SK-N-SH (cell line): ENCODE results near the gene BCAS3. TPM values are rescaled to one million over a fixed set of nuclear protein-coding genes. Genes with fewer than 3 reads are reported as not detected.

Experiments used
- CTCF ChIA-PET: fragments of 300-600, 350-600 bp; formaldehyde crosslinking; extraction: SDS; loops from one replicate; lab custom pipeline; 2021; lab: Yijun Ruan, JAX
- POLR2A ChIA-PET: fragments of 350-600 bp; sonication (Branson Sonifier 250); formaldehyde crosslinking; extraction: SDS; loops from one replicate; lab custom pipeline; 2020; ENCODE audit warnings: antibody characterized with exemption, inconsistent platforms; lab: Yijun Ruan, JAX
- DNase-seq: peaks from one replicate; pipeline ENCODE4 v3.0.0; 2012
- H2AFZ ChIP-seq: fragments of 200-600 bp; sonication (generic); 2 replicates; pipeline ENCODE4 v1.8.1; 2016; ENCODE audit warnings: antibody characterized with exemption, mild to moderate bottlenecking, low read depth
- H3F3A ChIP-seq: fragments of 200-600 bp; sonication (generic); replicated peaks from 2 replicates; pipeline ENCODE3; 2016; ENCODE audit warnings: antibody characterized with exemption, mild to moderate bottlenecking; ENCODE audit not compliant: insufficient read depth
- H3K27ac ChIP-seq, 2 experiments: fragments of 200-500 bp in 1 of 2; fragments of 200-600 bp in 1 of 2; sonication (Bioruptor generic) in 1 of 2; sonication (generic), shearing (Covaris generic) in 1 of 2; 2 replicates each; pipeline versions ENCODE4 v1.5.1 to v1.6.1; 2014 to 2016; ENCODE audit warnings: low read depth in 2 of 2, inconsistent platforms in 1 of 2, low read length in 1 of 2, mild to moderate bottlenecking in 1 of 2, mixed read lengths in 1 of 2
- H3K27me3 ChIP-seq: fragments of 200-600 bp; sonication (generic), shearing (Covaris generic); 2 replicates; pipeline ENCODE4 v1.6.1; 2016; ENCODE audit warnings: mixed run types; ENCODE audit not compliant: insufficient read depth
- H3K36me3 ChIP-seq, 2 experiments: fragments of 200-500 bp in 1 of 2; fragments of 200-600 bp in 1 of 2; sonication (Bioruptor generic) in 1 of 2; sonication (generic) in 1 of 2; replicated peaks in 1 of 2; 2 replicates each; pipeline versions ENCODE3 to v1.5.1; 2014 to 2016; ENCODE audit warnings: low read length in 1 of 2, mild to moderate bottlenecking in 1 of 2; ENCODE audit not compliant: insufficient read depth in 2 of 2, control insufficient read depth in 1 of 2
- H3K4me1 ChIP-seq, 2 experiments: fragments of 200-500 bp in 1 of 2; fragments of 200-600 bp in 1 of 2; sonication (Bioruptor generic) in 1 of 2; sonication (generic), shearing (Covaris generic) in 1 of 2; 2 replicates each; pipeline versions ENCODE4 v1.5.1 to v1.6.1; 2014 to 2016; ENCODE audit warnings: low read depth in 1 of 2, low read length in 1 of 2, mixed run types in 1 of 2; ENCODE audit not compliant: insufficient read depth in 2 of 2, control insufficient read depth in 1 of 2
- H3K4me2 ChIP-seq: fragments of 200-600 bp; sonication (generic), shearing (Covaris generic); 2 replicates; pipeline ENCODE4 v1.6.1; 2017; ENCODE audit warnings: mixed run types
- H3K4me3 ChIP-seq, 2 experiments: fragments of 200-500 bp in 1 of 2; fragments of 200-600 bp in 1 of 2; sonication (Bioruptor generic) in 1 of 2; sonication (generic), shearing (Covaris generic) in 1 of 2; 2 replicates each; pipeline versions ENCODE4 v1.5.1 to v1.8.1; 2014 to 2016; ENCODE audit warnings: low read depth in 2 of 2, inconsistent platforms in 1 of 2, low read length in 1 of 2, mild to moderate bottlenecking in 1 of 2, mixed read lengths in 1 of 2, moderate library complexity in 1 of 2
- H3K79me2 ChIP-seq: fragments of 200-600 bp; sonication (generic); 2 replicates; pipeline ENCODE4 v1.8.1; 2017; ENCODE audit warnings: mild to moderate bottlenecking; ENCODE audit not compliant: insufficient read depth
- H3K9ac ChIP-seq: fragments of 200-600 bp; sonication (generic); 2 replicates; pipeline ENCODE4 v1.6.1; 2017; ENCODE audit warnings: mixed run types
- H3K9me2 ChIP-seq: fragments of 200-600 bp; sonication (generic); 2 replicates; pipeline ENCODE4 v1.6.1; 2017; ENCODE audit warnings: mixed run types
- H3K9me3 ChIP-seq: fragments of 200-600 bp; sonication (generic); 2 replicates; pipeline ENCODE4 v1.6.1; 2017; ENCODE audit warnings: mixed run types, mild to moderate bottlenecking, moderate library complexity
- H4K20me1 ChIP-seq: fragments of 200-600 bp; sonication (generic); 2 replicates; pipeline ENCODE4 v1.6.1; 2017; ENCODE audit warnings: mild to moderate bottlenecking, mixed run types; ENCODE audit not compliant: insufficient read depth
- CTCF ChIP-seq: fragments of 200-600 bp; sonication (generic); IDR thresholded peaks from 2 replicates; pipeline ENCODE4 v1.6.1; 2017; ENCODE audit warnings: antibody characterized with exemption, mild to moderate bottlenecking, moderate library complexity
- ELF1 ChIP-seq: IDR thresholded peaks from 2 replicates; pipeline ENCODE4 v1.4.0; 2012
- EP300 ChIP-seq, 2 experiments: IDR thresholded peaks; 2 replicates each; pipeline versions ENCODE4 v1.4.0 to v1.6.1; 2012; ENCODE audit warnings: borderline replicate concordance in 1 of 2, low read depth in 1 of 2, low read length in 1 of 2
- FOSL2 ChIP-seq: IDR thresholded peaks from 2 replicates; pipeline ENCODE4 v1.4.0; 2012; ENCODE audit warnings: low read depth, mild to moderate bottlenecking, moderate library complexity, borderline replicate concordance
- FOXM1 ChIP-seq: IDR thresholded peaks from 2 replicates; pipeline ENCODE4 v1.4.0; 2012; ENCODE audit warnings: low read depth, mild to moderate bottlenecking
- GABPA ChIP-seq: IDR thresholded peaks from 2 replicates; pipeline ENCODE4 v1.4.0; 2012; ENCODE audit warnings: low read depth, mild to moderate bottlenecking
- GATA2 ChIP-seq: sonication (generic); formaldehyde crosslinking; IDR thresholded peaks from 2 replicates; pipeline ENCODE4 v1.5.0; 2020; ENCODE audit warnings: mild to moderate bottlenecking, missing genetic modification reagents
- MEF2A ChIP-seq: IDR thresholded peaks from 2 replicates; pipeline ENCODE4 v1.4.0; 2012; ENCODE audit warnings: low read depth, borderline replicate concordance
- MXI1 ChIP-seq: IDR thresholded peaks from 2 replicates; pipeline ENCODE4 v1.6.1; 2012; ENCODE audit warnings: mild to moderate bottlenecking, low read depth, low read length, improper control_type of control experiment
- NFIC ChIP-seq: IDR thresholded peaks from 2 replicates; pipeline ENCODE4 v1.4.0; 2012; ENCODE audit warnings: borderline replicate concordance
- POLR2AphosphoS5 ChIP-seq: IDR thresholded peaks from 2 replicates; pipeline ENCODE4 v1.6.1; 2012; ENCODE audit warnings: low read depth, low read length
- RCOR1 ChIP-seq: fragments of 150-350 bp; IDR thresholded peaks from 2 replicates; pipeline ENCODE4 v1.6.1; 2017; ENCODE audit warnings: antibody characterized with exemption, low read length
- SMC3 ChIP-seq: IDR thresholded peaks from 2 replicates; pipeline ENCODE4 v1.6.1; 2012; ENCODE audit warnings: low read depth, low read length, improper control_type of control experiment
- TAF1 ChIP-seq: IDR thresholded peaks from 2 replicates; pipeline ENCODE4 v1.6.1; 2012; ENCODE audit warnings: low read depth, mild to moderate bottlenecking, low read length, moderate library complexity, borderline replicate concordance
- TEAD4 ChIP-seq: IDR thresholded peaks from 2 replicates; pipeline ENCODE4 v1.4.0; 2012; ENCODE audit warnings: mild to moderate bottlenecking, borderline replicate concordance; ENCODE audit not compliant: insufficient read depth
- USF1 ChIP-seq: IDR thresholded peaks from 2 replicates; pipeline ENCODE4 v1.4.0; 2012; ENCODE audit warnings: low read depth, borderline replicate concordance
- WGBS: methylation state at CpG from one replicate; pipeline ENCODE4 v1.1.6; 2017; ENCODE audit warnings: low lambda C conversion rate; 5-methylcytosine and 5-hydroxymethylcytosine counted together
- polyA plus RNA-seq, 3 experiments: library from polyadenylated mRNA; depleted of rRNA; stranded (reverse); fragments of >200 nt; gene quantifications; 2 replicates each; pipeline ENCODE4 v1.2.3, GENCODE V29; 2012

The BCAS3 gene
- polyA plus RNA-seq, 1 of the 3 experiments (the other 2 are of a cell fraction): 5.9 TPM

GRCh38 chr17:61178284-61178683, 500.6 kb downstream of the BCAS3 start (continued):
- no peak for TF ChIP-seq MEF2A

- H3K4me2 ChIP-seq: no peak overlapping the region
- H3K9ac ChIP-seq: no peak overlapping the region
- DNase-seq: no peak
- TF ChIP-seq ELF1: no peak
- no peak for TF ChIP-seq USF1
- no peak for TF ChIP-seq EP300 (IDR thresholded peaks at IDR 0.05; ENCODE audit: borderline replicate concordance in 1 of 2, low read depth in 1 of 2, low read length in 1 of 2)
- no peak for TF ChIP-seq NFIC
- no peak for TF ChIP-seq TEAD4
- no peak for TF ChIP-seq FOSL2
- no peak for TF ChIP-seq MXI1
- TF ChIP-seq TAF1: no peak
- TF ChIP-seq RCOR1: no peak
- TF ChIP-seq FOXM1: no peak
- TF ChIP-seq POLR2AphosphoS5: no peak
- no peaks in the 10 kb centered on the region for H3K36me3 ChIP-seq
- no peaks in the 10 kb centered on the region for H3F3A ChIP-seq
- peaks cover 0 to 9% of the 10 kb centered on the region in 2 experiments; a peak in 2 of 4 replicates for H3K4me1 ChIP-seq
- no peak overlapping the region for H3K4me3 ChIP-seq
- H3K9me2 ChIP-seq: no peaks in the 10 kb centered on the region
- H3K9me3 ChIP-seq: no peaks in the 10 kb centered on the region
- WGBS: 94% methylated on average over 2 of the region's 2 CpGs
- H3K79me2 ChIP-seq: no peaks in the 10 kb centered on the region
- H3K27me3 ChIP-seq: no peaks in the 10 kb centered on the region
- ChIA-PET CTCF (interaction anchor here (0.9 to 2.0 kb wide), 9 partner anchors 9 to 459 kb away, joined by 3 to 6 read pairs (median 4); no protein-coding TSS in a partner anchor), POLR2A (interaction anchor here (1.5 kb wide), 1 partner anchor 18 kb away, joined by 3 read pairs; no protein-coding TSS in a partner anchor)
- H3K27ac ChIP-seq: peak overlapping the region in 1 of 2 experiments; percentile 44; a peak in 1 of 4 replicates
- H4K20me1 ChIP-seq: no peaks in the 10 kb centered on the region
- no peak overlapping the region for H2AFZ ChIP-seq
Observed at GRCh38 chr17:61179380-61179806, 501.7 kb downstream of the BCAS3 start.

GRCh38 chr17:61183793-61184192, 506.1 kb downstream of the BCAS3 start:
- ChIA-PET POLR2A (interaction anchor here (0.8 kb wide), 1 partner anchor 9 kb away, joined by 4 read pairs; no protein-coding TSS in a partner anchor), CTCF (interaction anchor here (0.7 to 1.5 kb wide), 4 partner anchors 9 to 114 kb away, joined by 3 read pairs; no protein-coding TSS in a partner anchor)
- H3K4me2 ChIP-seq: no peak overlapping the region
- no peaks in the 10 kb centered on the region for H3K9me2 ChIP-seq
- TF ChIP-seq TAF1: no peak
- no peak for TF ChIP-seq GATA2 (CRISPR knock-in tag)
- TF ChIP-seq USF1: no peak
- no peak for TF ChIP-seq CTCF
- TF ChIP-seq RCOR1: no peak
- no peak for TF ChIP-seq POLR2AphosphoS5
- no peak for TF ChIP-seq GABPA
- no peak for TF ChIP-seq TEAD4
- TF ChIP-seq SMC3: no peak
- H3K36me3 ChIP-seq: no peaks in the 10 kb centered on the region
- peaks cover 0 to 6% of the 10 kb centered on the region in 2 experiments; a peak in 2 of 4 replicates for H3K4me1 ChIP-seq
- no peak overlapping the region for H3K4me3 ChIP-seq
- no peaks in the 10 kb centered on the region for H3K9me3 ChIP-seq
- H3F3A ChIP-seq: no peaks in the 10 kb centered on the region
- H3K27me3 ChIP-seq: no peaks in the 10 kb centered on the region
- H3K27ac ChIP-seq: no peak overlapping the region
- H3K79me2 ChIP-seq: no peaks in the 10 kb centered on the region
- WGBS: 82% methylated on average over 2 of the region's 2 CpGs
- DNase-seq: no peak
- no peak overlapping the region for H2AFZ ChIP-seq
- H4K20me1 ChIP-seq: no peaks in the 10 kb centered on the region
- no peak overlapping the region for H3K9ac ChIP-seq
